ENCODE data around the gene LIPA.

GRCh38 chr10:89201345-89202032, 50.1 kb downstream of the LIPA start:
- TF ChIP-seq EZH2phosphoT487 (IDR thresholded peaks at IDR 0.05; ENCODE audit: insufficient read depth, low read depth), result no peak
- TF ChIP-seq EZH2 (IDR thresholded peaks at IDR 0.05; ENCODE audit: insufficient read depth, poor library complexity, severe bottlenecking), result no peak

Data from GM23248 (cell line).